Psoas muscle (tissue), 8 donors: ENCODE measurements around the gene AGPAT3. TPM values are rescaled to one million over a fixed set of nuclear protein-coding genes. Genes with fewer than 3 reads are reported as not detected.
A peak's percentile ranks its signal among the peaks of the same experiment; 100 is the strongest.

Source experiments
- ATAC-seq, 4 donors: fragments of 200-7000 bp; cut with Tn5 transposase; one replicate each; pipeline ENCODE4 v1.9.1; 2020; ENCODE audit warnings: moderate library complexity in 3 of 4, mild to moderate bottlenecking in 2 of 4
- DNase-seq, 2 donors: peaks; one replicate each; pipeline ENCODE4 v3.0.0-alpha.2; 2020
- H3K27ac ChIP-seq: fragments of 200-600 bp; one replicate; pipeline ENCODE4 v1.8.0; 2022
- H3K27me3 ChIP-seq, 3 donors: fragments of 200-600 bp in 1 of 3; one replicate each; pipeline versions ENCODE4 v1.6.1 to v1.8.0; 2013 to 2022; ENCODE audit warnings: low read length in 2 of 3, mild to moderate bottlenecking in 2 of 3, moderate library complexity in 1 of 3; ENCODE audit not compliant: insufficient read depth in 3 of 3
- H3K36me3 ChIP-seq, 2 donors: fragments of 200-600 bp in 1 of 2; one replicate each; pipeline versions ENCODE4 v1.6.1 to v1.8.0; 2013 to 2022; ENCODE audit warnings: low read depth in 1 of 2, mild to moderate bottlenecking in 1 of 2, moderate library complexity in 1 of 2; ENCODE audit not compliant: insufficient read depth in 1 of 2
- H3K4me1 ChIP-seq: fragments of 200-600 bp; one replicate; pipeline ENCODE4 v1.8.0; 2022
- H3K4me3 ChIP-seq: fragments of 200-600 bp; one replicate; pipeline ENCODE4 v1.8.0; 2022; ENCODE audit warnings: mild to moderate bottlenecking
- H3K9me3 ChIP-seq: fragments of 200-600 bp; one replicate; pipeline ENCODE4 v1.8.0; 2022
- WGBS, 3 donors: extraction: QIAGEN DNeasy Blood & Tissue Kit; methylation state at CpG; one replicate each; pipeline versions ENCODE4 v1.1.6 to v1.1.7; 2013; 5-methylcytosine and 5-hydroxymethylcytosine counted together
- intact Hi-C, 2 donors: fragments of 100-400 bp; cut with DNase I; formaldehyde crosslinking; loops; one replicate each; pipeline versions ENCODE4 v1.11.0 to v1.14.2; 2022
- polyA plus RNA-seq, 3 donors: library from polyadenylated mRNA; stranded (reverse); fragments of 200-250 nt; gene quantifications; one replicate each; pipeline ENCODE4 v1.2.3, GENCODE V29; 2013
- total RNA-seq, 4 donors: library from RNA; stranded (reverse); fragmentation: NEBNext Ultra II Directional in 2 of 4; extraction: Animal tissue kit (Norgen Biotek cat#: 25700) in 2 of 4; gene quantifications; one replicate each; pipeline versions ENCODE4 v1.2.1 to v1.2.4, GENCODE V29; 2021 to 2023
- TF ChIP-seq, protein P1 (sequence below): fragments of 200-600 bp; IDR thresholded peaks from one replicate; pipeline ENCODE4 v1.8.0; 2022; ENCODE audit warnings: antibody characterized with exemption
- donor health status: healthy with polysubstance abuse.
- donor health status: DM: no; HTN: no; CAD: no; lungs with moderate emphysema.
- donor health status: Bipolar disorder and iron deficiency.
- donor health status: healthy.
- donor health status: DM: yes; HTN: yes; CAD: no.
- donor health status: DM: no; HTN: no; CAD: no.
- donor health status: DM: no; HTN: no; CAD: no.
- donor health status: DM: yes; HTN: yes; CAD: no.

The AGPAT3 gene
- total and polyA plus RNA-seq, 7 donors = 28.4 to 117 (median 50.7) TPM

DNA sequence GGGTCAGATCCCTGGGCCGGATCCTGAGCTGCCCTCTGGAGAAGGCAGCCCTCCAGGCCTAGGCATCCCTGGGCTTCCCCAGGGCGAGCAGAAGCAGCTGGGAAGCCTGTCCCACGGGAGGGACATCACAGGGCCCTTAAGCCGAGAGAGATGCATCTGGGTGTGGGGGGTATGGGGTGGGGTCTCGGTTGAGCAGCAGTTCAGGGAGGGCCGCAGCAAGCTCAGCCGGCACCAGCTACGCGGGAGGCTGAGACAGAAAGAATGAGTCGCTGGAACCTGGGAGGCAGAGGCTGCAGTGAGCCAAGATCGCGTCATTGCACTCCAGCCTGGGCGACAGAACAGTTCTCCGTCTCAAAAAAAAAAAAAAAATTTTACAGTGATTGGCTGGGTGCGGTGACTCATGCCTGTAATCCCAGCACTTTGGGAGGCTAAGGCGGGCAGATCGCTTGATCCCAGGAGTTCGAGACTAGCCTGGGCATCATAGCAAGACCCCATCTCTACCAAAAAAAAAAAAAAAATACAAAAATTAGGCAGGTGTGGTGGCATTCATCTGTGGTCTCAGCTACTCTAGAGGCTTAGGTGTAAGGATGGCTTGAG is 37.9 kb upstream of the AGPAT3 start:
- H3K27ac ChIP-seq = peak overlapping the region; percentile 67
- H3K27me3 ChIP-seq = peaks cover 0 to 3% (median under 1%) of the 10 kb centered on the region in 3 donors
- no peaks in the 10 kb centered on the region for H3K9me3 ChIP-seq
- 21 to 34% (median 22%) methylated on average over 18 of the region's 18 CpGs for WGBS, 3 donors
- intact Hi-C loops = loop anchor here in 1 of 2 donors (5.0 kb wide), 1 partner anchor 35 kb away; no protein-coding TSS in a partner anchor
- TF ChIP-seq, protein P1, sequence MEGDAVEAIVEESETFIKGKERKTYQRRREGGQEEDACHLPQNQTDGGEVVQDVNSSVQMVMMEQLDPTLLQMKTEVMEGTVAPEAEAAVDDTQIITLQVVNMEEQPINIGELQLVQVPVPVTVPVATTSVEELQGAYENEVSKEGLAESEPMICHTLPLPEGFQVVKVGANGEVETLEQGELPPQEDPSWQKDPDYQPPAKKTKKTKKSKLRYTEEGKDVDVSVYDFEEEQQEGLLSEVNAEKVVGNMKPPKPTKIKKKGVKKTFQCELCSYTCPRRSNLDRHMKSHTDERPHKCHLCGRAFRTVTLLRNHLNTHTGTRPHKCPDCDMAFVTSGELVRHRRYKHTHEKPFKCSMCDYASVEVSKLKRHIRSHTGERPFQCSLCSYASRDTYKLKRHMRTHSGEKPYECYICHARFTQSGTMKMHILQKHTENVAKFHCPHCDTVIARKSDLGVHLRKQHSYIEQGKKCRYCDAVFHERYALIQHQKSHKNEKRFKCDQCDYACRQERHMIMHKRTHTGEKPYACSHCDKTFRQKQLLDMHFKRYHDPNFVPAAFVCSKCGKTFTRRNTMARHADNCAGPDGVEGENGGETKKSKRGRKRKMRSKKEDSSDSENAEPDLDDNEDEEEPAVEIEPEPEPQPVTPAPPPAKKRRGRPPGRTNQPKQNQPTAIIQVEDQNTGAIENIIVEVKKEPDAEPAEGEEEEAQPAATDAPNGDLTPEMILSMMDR = no peak
- H3K36me3 ChIP-seq = no peaks in the 10 kb centered on the region
- H3K4me1 ChIP-seq = peaks cover 18% of the 10 kb centered on the region
- DNase-seq (peak; percentile 64 to 83), ATAC-seq (peak; percentile 61 to 81 (median 72))
- no peak overlapping the region for H3K4me3 ChIP-seq

DNA sequence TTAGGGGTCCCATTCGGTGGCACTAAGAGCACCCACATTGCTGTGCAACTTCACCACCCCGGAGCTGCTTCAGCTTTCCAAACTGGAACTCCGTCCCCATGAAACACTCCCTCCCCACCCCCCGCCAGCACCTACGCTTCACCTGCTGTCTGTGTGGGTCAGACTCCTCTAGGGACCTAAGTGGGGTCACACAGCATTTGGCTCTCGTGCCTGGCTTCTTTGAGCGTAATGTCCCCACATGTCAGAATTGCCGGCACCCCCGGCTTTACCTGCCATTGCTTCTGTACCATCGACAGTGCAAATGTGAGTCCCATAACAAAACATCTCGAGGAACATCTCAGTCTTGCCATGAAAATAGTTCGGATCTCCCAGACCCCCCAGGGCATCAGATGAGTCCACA is 35.9 kb upstream of the AGPAT3 start:
- ATAC-seq (no peak), DNase-seq (no peak)
- no peak overlapping the region for H3K27ac ChIP-seq
- no peak overlapping the region for H3K4me3 ChIP-seq
- intact Hi-C loops = loop anchor here in 1 of 2 donors (5.0 kb wide), 1 partner anchor 33 kb away; no protein-coding TSS in a partner anchor
- H3K9me3 ChIP-seq = no peaks in the 10 kb centered on the region
- no peaks in the 10 kb centered on the region for H3K36me3 ChIP-seq
- TF ChIP-seq, protein P1 = no peak
- 85 to 90% (median 87%) methylated on average over 12 of the region's 12 CpGs for WGBS, 3 donors
- peaks cover 0 to 9% (median 3%) of the 10 kb centered on the region in 3 donors for H3K27me3 ChIP-seq
- peaks cover 18% of the 10 kb centered on the region for H3K4me1 ChIP-seq

DNA sequence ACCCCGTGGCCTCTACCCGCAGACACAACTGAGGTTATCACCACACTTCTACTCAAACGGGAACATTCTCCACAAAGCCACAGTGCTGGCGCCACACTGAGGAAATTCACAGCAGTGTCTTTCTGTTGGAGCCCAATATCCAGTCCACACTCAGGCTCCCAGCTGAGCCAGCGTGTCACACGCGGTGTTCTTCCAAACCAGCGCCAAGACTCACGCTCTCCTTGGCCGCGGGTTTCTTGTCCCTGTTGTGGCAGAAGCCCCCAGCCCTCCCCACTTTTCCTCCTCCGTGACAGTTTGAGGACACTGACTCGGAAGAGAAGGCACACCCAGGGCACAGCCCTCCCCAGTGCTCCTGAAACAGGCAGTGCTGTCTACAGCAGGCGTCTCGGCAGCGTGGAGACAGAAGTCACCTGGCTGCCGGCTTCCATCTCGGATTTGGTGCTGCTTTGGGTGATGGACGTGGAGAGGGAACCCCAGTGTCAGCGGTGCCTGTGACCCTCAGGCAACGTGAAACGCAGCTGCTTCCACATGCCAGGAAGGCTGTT is 35.4 kb upstream of the AGPAT3 start:
- Histone ChIP-seq H3K9me3 (no peaks in the 10 kb centered on the region), H3K4me1 (peaks cover 13% of the 10 kb centered on the region), H3K36me3 (no peaks in the 10 kb centered on the region), H3K27me3 (peaks cover 0 to 9% (median 3%) of the 10 kb centered on the region in 3 donors), H3K27ac (no peak overlapping the region), H3K4me3 (no peak overlapping the region)
- WGBS, 3 donors = 62 to 70% (median 68%) methylated on average over 22 of the region's 22 CpGs
- intact Hi-C loops = loop anchor here in 1 of 2 donors (5.0 kb wide), 1 partner anchor 33 kb away; no protein-coding TSS in a partner anchor
- TF ChIP-seq, protein P1 = no peak
- DNase-seq = no peak
- no peak for ATAC-seq

DNA sequence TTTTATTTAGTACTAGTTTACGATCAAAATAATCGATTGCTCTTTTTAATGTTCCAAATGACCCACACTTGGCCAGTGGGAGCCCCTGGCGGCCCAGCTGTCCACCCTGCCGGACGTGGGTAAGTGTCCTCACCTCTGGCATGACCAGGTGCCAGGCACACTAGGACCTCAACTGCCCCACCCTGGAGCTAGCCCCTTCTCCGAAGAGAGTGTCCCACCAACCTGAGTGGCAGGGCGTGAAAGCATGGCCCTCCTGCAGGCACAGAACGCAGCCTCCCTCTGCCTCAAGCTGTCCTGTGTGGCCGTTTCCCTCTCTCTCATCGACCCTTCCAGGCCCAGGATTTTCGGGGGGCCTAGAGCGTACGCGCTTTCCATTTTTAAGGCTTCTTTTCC is 32.9 kb upstream of the AGPAT3 start:
- H3K36me3 ChIP-seq = no peaks in the 10 kb centered on the region
- WGBS, 3 donors = 93 to 95% (median 95%) methylated on average over 14 of the region's 14 CpGs
- H3K9me3 ChIP-seq = no peaks in the 10 kb centered on the region
- H3K4me1 ChIP-seq = no peaks in the 10 kb centered on the region
- TF ChIP-seq, protein P1 = no peak
- peaks cover 0 to 9% (median 6%) of the 10 kb centered on the region in 3 donors for H3K27me3 ChIP-seq
- intact Hi-C loops = no loop called here
- no peak overlapping the region for H3K27ac ChIP-seq
- ATAC-seq (no peak), DNase-seq (no peak)
- no peak overlapping the region for H3K4me3 ChIP-seq
